Pancreas (tissue), 10 donors: ENCODE results near the gene RIMBP2. TPM values are rescaled to one million over a fixed set of nuclear protein-coding genes. Genes with fewer than 3 reads are reported as not detected.

Source experiments
- ATAC-seq, 4 donors: fragments of 200-7000 bp; cut with Tn5 transposase; one replicate each; pipeline versions ENCODE4 v1.8.0 to v1.9.1; 2020; ENCODE audit warnings: mild to moderate bottlenecking in 4 of 4, moderate library complexity in 4 of 4
- DNase-seq, 6 donors: peaks; one replicate each; pipeline ENCODE4 v3.0.0-alpha.2; 2020
- FAIRE-seq: peaks from 2 replicates; lab custom pipeline; 2012; peaks lifted over from hg19 to GRCh38; lab: Jason Lieb, UNC
- H3K27ac ChIP-seq, 4 donors: fragments of 200-600 bp; sonication (generic); 1 replicate in 3 of 4; 2 replicates in 1 of 4; pipeline versions ENCODE4 v1.5.0 to v1.8.0; 2020
- H3K27me3 ChIP-seq, 4 donors: fragments of 200-600 bp; one replicate each; pipeline ENCODE4 v1.8.0; 2021
- H3K36me3 ChIP-seq, 3 donors: fragments of 200-600 bp; sonication (generic) in 1 of 3; one replicate each; pipeline versions ENCODE4 v1.5.0 to v1.8.0; 2020 to 2021
- H3K4me1 ChIP-seq, 3 donors: fragments of 200-600 bp; one replicate each; pipeline ENCODE4 v1.8.0; 2021
- H3K4me3 ChIP-seq, 4 donors: fragments of 200-600 bp; sonication (generic) in 2 of 4; one replicate each; pipeline versions ENCODE4 v1.5.0 to v1.8.0; 2020 to 2021
- H3K9me3 ChIP-seq, 4 donors: fragments of 200-600 bp; one replicate each; pipeline ENCODE4 v1.8.0; 2021
- WGBS, 2 donors: extraction: QIAGEN DNeasy Blood & Tissue Kit; methylation state at CpG; one replicate each; pipeline ENCODE4 v1.1.7; 2013; 5-methylcytosine and 5-hydroxymethylcytosine counted together
- intact Hi-C, 3 donors: fragments of 100-400 bp; cut with DNase I; formaldehyde crosslinking; loops; one replicate each; pipeline versions ENCODE4 v1.11.1 to v1.14.2; 2022
- polyA plus RNA-seq, 2 donors: library from polyadenylated mRNA; stranded (reverse); fragments of 200-250 nt; gene quantifications; one replicate each; pipeline ENCODE4 v1.2.3, GENCODE V29; 2013
- total RNA-seq, 6 donors: library from RNA; stranded (reverse); fragmentation: NEBNext Ultra II Directional in 4 of 6; extraction: Animal tissue kit (Norgen Biotek cat#: 25700) in 4 of 6; gene quantifications; one replicate each; pipeline versions ENCODE4 v1.2.1 to v1.2.4, GENCODE V29; 2021 to 2023
- TF ChIP-seq, protein P1 (sequence below), 4 donors: fragments of 200-600 bp; sonication (generic) in 3 of 4; IDR thresholded peaks; one replicate each; pipeline versions ENCODE4 v1.5.0 to v1.8.0; 2021; ENCODE audit warnings: antibody characterized with exemption in 4 of 4
- donor health status: healthy with polysubstance abuse.
- donor health status: DM: no; HTN: no; CAD: no; lungs with moderate emphysema.
- donor health status: DM: no; HTN: no; CAD: no.
- donor health status: control.
- donor health status: control.
- donor health status: Bipolar disorder and iron deficiency.
- donor health status: DM: yes; HTN: yes; CAD: no.
- donor health status: DM: no; HTN: no; CAD: no.
- donor health status: DM: no; HTN: no; CAD: no.
- donor health status: DM: yes; HTN: yes; CAD: no.

RIMBP2 gene
- total and polyA plus RNA-seq, 8 donors: 1.6 to 14.9 (median 3.9) TPM

GRCh38 chr12:130664252-130664651 is 51.8 kb downstream of the RIMBP2 start:
- intact Hi-C loops: no loop called here
- FAIRE-seq (no peak), ATAC-seq (no peak), DNase-seq (no peak)
- 87 to 89% methylated on average over 20 of the region's 20 CpGs for WGBS, 2 donors
- H3K27me3 ChIP-seq: no peaks in the 10 kb centered on the region
- H3K36me3 ChIP-seq: no peaks in the 10 kb centered on the region
- no peak overlapping the region for H3K4me3 ChIP-seq
- no peak overlapping the region for H3K27ac ChIP-seq
- TF ChIP-seq, protein P1, sequence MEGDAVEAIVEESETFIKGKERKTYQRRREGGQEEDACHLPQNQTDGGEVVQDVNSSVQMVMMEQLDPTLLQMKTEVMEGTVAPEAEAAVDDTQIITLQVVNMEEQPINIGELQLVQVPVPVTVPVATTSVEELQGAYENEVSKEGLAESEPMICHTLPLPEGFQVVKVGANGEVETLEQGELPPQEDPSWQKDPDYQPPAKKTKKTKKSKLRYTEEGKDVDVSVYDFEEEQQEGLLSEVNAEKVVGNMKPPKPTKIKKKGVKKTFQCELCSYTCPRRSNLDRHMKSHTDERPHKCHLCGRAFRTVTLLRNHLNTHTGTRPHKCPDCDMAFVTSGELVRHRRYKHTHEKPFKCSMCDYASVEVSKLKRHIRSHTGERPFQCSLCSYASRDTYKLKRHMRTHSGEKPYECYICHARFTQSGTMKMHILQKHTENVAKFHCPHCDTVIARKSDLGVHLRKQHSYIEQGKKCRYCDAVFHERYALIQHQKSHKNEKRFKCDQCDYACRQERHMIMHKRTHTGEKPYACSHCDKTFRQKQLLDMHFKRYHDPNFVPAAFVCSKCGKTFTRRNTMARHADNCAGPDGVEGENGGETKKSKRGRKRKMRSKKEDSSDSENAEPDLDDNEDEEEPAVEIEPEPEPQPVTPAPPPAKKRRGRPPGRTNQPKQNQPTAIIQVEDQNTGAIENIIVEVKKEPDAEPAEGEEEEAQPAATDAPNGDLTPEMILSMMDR (IDR thresholded peaks at IDR 0.05): no peak
- H3K4me1 ChIP-seq: no peaks in the 10 kb centered on the region
- no peaks in the 10 kb centered on the region for H3K9me3 ChIP-seq

DNA sequence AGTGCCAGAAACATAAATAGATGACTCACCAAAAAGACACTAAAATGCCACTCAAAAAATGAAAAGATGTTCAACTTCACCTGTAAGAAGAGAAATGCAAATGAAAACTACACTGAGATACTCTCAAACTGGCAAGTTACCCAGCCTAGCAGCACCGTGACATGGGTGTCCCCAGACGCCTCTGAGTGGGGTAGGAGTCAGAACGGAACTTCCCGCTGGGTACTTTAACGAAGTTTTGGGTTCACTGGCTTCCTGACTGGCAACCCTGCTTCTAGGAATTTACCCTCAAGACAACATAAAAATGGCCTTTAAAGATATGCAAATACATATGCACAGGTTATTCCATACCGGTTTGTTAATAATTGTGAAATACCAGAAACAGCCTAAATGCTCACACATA is 52.6 kb downstream of the RIMBP2 start:
- FAIRE-seq (no peak), DNase-seq (no peak), ATAC-seq (no peak)
- Histone ChIP-seq H3K4me1 (no peaks in the 10 kb centered on the region), H3K4me3 (no peak overlapping the region), H3K27ac (no peak overlapping the region), H3K9me3 (no peaks in the 10 kb centered on the region), H3K36me3 (no peaks in the 10 kb centered on the region), H3K27me3 (no peaks in the 10 kb centered on the region)
- TF ChIP-seq, protein P1 (IDR thresholded peaks at IDR 0.05): no peak
- 74% methylated on average over 6 of the region's 6 CpGs for WGBS, 2 donors
- intact Hi-C loops: no loop called here

DNA sequence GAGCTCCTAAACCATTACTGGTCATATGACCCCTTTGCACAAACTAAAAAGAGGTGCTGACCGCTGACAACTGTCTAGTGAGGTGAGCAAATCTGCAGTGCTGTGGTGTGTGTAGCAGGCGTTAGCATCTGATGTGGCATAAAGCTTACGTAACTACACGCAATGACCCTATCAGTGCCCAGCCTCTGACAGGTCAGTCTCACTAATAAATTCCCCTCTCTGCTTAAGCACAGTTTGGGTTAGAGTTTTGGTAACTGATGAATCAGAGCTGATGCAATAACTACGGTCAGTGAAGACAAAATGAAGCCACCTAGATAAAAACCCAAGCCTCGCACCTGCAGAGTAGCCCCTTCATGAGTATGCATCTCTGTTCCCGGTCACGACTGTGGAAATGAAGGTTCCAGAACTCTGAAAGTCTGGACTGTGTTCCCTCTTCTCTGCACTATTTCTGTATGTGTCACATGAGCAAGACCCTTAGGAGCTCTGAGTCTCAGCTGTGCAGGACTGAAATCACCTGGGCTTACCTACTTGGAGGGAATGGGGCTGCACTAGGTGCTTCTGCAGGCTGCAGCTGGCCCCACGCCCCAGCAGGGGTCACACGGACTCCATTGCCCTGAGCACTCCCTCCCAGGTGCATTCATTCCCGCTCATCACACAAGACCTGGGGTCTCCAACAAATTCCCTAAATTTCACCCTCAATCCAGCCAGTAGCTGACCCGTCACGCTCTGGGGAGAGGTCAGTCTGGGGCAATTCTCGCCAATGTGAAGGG is 54.4 kb downstream of the RIMBP2 start:
- H3K4me3 ChIP-seq: no peak overlapping the region
- H3K9me3 ChIP-seq: no peaks in the 10 kb centered on the region
- no peaks in the 10 kb centered on the region for H3K4me1 ChIP-seq
- DNase-seq: no peak
- WGBS, 2 donors: 79 to 81% methylated on average over 14 of the region's 14 CpGs
- no peak for FAIRE-seq
- intact Hi-C loops: no loop called here
- H3K36me3 ChIP-seq: no peaks in the 10 kb centered on the region
- no peak for ATAC-seq
- TF ChIP-seq, protein P1 (IDR thresholded peaks at IDR 0.05): no peak
- H3K27me3 ChIP-seq: no peaks in the 10 kb centered on the region
- H3K27ac ChIP-seq: no peak overlapping the region

DNA sequence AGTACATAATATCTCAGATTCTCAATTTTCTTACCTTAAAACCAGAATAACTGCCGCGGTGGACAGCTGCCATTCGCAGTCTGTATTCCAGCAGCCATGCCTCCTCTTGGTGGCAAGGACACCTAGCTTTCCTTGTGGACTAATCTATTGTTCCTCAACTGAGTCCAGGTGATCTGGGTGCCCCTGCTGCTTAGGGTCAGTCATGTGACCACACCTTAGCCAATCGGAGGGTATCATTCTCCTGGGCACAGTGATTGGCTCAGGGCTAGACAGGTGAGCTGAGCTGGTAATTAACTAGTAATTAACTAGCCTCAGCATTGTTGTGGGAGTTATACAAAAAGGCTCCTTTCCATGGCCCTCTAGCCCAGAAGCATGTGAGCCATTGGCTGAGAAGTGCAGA is 55.0 kb downstream of the RIMBP2 start:
- intact Hi-C loops: no loop called here
- H3K4me3 ChIP-seq: no peak overlapping the region
- 91 to 97% methylated on average over 4 of the region's 4 CpGs for WGBS, 2 donors
- no peaks in the 10 kb centered on the region for H3K9me3 ChIP-seq
- no peaks in the 10 kb centered on the region for H3K27me3 ChIP-seq
- H3K27ac ChIP-seq: no peak overlapping the region
- H3K36me3 ChIP-seq: no peaks in the 10 kb centered on the region
- ATAC-seq: no peak
- DNase-seq: no peak
- no peaks in the 10 kb centered on the region for H3K4me1 ChIP-seq
- TF ChIP-seq, protein P1 (IDR thresholded peaks at IDR 0.05): no peak
- FAIRE-seq: no peak
